Measurements from ENCODE around the gene VMAC.

- no peak for TF ChIP-seq CTCF (IDR thresholded peaks at IDR 0.05; ENCODE audit: insufficient read depth, low read length, poor library complexity, severe bottlenecking)
- TF ChIP-seq EZH2phosphoT487 (conservative IDR thresholded peaks at IDR 0.05; ENCODE audit: low read length), result no peak
Measured at GRCh38 chr19:5864013-5864720, 40.5 kb upstream of the VMAC start.
